ENCODE data around the gene NT5DC2. TPM values are rescaled to one million over a fixed set of nuclear protein-coding genes. Genes with fewer than 3 reads are reported as not detected.

NT5DC2 gene
- total and polyA plus RNA-seq, 8 donors, result 3.5 to 37.6 (median 9.4) TPM

DNA sequence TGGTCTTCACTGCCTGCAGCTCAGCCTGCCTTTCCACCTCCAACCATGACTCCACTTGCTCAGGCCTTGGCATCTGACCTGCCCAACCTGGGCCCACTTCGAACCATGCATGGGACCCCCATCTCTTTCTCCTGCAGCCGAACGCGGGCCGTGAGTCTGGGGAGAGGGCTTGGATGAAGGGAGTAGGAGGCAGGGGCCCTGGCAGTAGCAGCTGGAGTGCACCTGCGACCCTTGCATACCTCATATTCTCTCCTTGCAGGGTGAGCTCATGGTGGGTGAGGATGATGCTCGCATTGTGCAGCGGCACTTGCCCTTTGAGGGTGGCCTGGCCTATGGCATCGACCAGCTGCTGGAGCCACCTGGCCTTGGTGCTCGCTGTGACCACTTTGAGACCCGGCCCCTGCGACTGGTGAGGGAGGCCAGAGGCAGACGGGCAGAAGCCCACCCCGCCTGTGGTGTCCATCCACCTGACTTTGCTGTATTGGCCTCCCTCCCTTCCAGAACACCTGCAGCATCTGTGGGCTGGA is 13.5 kb downstream of the NT5DC2 start:
- no peak for TF ChIP-seq CTCF (IDR thresholded peaks at IDR 0.05)
- WGBS, 2 donors, result 90 to 95% methylated on average over 14 of the region's 14 CpGs
- no peak for FAIRE-seq
- intact Hi-C loops (cut with DNase I), result no loop called here
- peak in 1 of 6 donors; percentile 9 for DNase-seq
- Histone ChIP-seq H3K27me3 (no peaks in the 10 kb centered on the region), H3K9me3 (no peaks in the 10 kb centered on the region), H3K36me3 (no peaks in the 10 kb centered on the region), H3K4me3 (no peak overlapping the region), H3K4me1 (no peaks in the 10 kb centered on the region), H3K27ac (no peak overlapping the region)
- ATAC-seq, result no peak

- FAIRE-seq (no peak), DNase-seq (no peak), ATAC-seq (no peak)
- WGBS, 2 donors, result 89 to 91% methylated on average over 22 of the region's 22 CpGs
- Histone ChIP-seq H3K4me1 (no peaks in the 10 kb centered on the region), H3K27me3 (no peaks in the 10 kb centered on the region), H3K4me3 (no peak overlapping the region), H3K36me3 (no peaks in the 10 kb centered on the region), H3K27ac (no peak overlapping the region), H3K9me3 (no peaks in the 10 kb centered on the region)
- no peak for TF ChIP-seq CTCF (IDR thresholded peaks at IDR 0.05)
- intact Hi-C loops (cut with DNase I), result no loop called here
Observed at GRCh38 chr3:52519445-52520140, 14.1 kb downstream of the NT5DC2 start.

DNA sequence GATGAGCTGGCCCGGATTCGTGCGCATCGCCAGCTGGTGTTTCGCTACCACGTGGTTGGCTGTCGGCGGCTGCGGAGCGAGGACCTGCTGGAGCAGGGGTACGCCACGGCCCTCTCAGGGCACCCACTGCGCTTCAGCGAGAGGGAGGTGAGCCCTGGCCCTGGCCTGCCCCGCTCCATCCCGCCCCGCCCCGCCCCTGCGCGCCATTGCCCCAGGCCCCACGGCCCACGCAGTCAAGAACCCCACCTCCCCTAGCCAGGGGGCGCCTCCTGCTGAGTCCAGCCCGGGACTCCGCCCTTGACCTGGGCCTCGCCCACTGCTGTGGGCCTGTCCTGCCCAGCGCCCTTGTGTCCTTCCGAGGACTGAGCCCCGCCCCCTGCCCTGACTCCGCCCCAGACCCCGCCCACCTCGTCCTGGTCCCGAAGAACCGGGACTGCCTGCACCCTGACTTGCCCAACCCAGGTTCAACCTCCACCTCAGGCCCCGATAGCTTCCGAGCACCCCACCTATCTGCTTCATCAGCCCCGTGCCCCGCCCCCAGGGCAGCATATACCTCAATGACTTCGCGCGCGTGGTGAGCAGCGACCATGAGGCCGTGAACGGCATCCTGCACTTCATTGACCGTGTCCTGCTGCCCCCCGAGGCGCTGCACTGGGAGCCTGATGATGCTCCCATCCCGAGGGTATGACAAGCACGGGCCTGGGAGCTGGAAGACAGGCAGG is 14.8 kb downstream of the NT5DC2 start:
- H3K36me3 ChIP-seq, result no peaks in the 10 kb centered on the region
- DNase-seq (peak in 2 of 6 donors; percentile 57 to 75), FAIRE-seq (no peak), ATAC-seq (peak; percentile 32 to 52 (median 38))
- no peaks in the 10 kb centered on the region for H3K9me3 ChIP-seq
- WGBS, 2 donors, result 49 to 50% methylated on average over 36 to 50 of the region's 50 CpGs
- H3K4me3 ChIP-seq, result peak overlapping the region in 1 of 4 donors; percentile 32
- H3K4me1 ChIP-seq, result no peaks in the 10 kb centered on the region
- no peak for TF ChIP-seq CTCF (IDR thresholded peaks at IDR 0.05)
- intact Hi-C loops (cut with DNase I), result no loop called here
- H3K27me3 ChIP-seq, result no peaks in the 10 kb centered on the region
- H3K27ac ChIP-seq, result no peak overlapping the region

DNA sequence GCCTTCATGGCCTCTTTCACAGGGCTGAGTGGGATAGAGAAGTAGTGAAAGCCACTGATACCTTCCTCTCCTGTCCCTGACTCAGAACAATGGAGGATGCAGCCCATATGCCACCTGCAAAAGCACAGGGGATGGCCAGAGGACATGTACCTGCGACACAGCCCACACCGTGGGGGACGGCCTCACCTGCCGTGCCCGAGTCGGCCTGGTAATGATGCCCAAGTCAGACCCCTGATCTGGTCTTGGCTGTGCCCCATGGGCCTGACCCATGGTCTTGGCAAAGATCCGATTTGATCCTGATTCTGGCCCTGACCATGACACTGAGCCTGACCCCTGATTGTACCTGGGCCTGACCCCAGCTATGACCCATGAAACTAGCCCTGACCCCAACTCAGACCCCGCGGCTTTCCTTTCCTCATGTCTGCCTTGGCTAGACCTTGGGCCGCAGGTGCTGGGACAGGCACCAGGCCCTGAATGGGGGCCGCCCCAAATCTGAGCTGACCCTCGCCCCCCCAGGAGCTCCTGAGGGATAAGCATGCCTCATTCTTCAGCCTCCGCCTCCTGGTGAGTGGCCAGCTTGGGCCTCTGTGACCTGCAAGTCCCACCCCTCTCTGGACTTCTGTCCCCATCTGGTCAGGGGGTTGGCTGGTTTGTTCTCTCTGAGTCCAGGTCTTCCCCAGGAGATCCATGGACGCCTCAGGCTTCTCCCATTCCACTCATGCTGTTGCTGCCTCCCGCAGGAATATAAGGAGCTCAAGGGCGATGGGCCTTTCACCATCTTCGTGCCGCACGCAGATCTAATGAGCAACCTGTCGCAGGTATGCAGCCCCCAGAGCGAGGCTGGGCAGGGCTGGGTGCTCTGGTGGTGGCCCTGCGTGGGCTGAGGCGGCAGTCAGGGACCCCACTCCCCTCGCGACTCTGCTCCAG is 15.6 kb downstream of the NT5DC2 start:
- FAIRE-seq (no peak), ATAC-seq (no peak), DNase-seq (peak in 1 of 6 donors; percentile 69)
- no peak overlapping the region for H3K27ac ChIP-seq
- H3K36me3 ChIP-seq, result no peaks in the 10 kb centered on the region
- peak overlapping the region in 1 of 4 donors; percentile 32 for H3K4me3 ChIP-seq
- intact Hi-C loops (cut with DNase I), result no loop called here
- no peaks in the 10 kb centered on the region for H3K27me3 ChIP-seq
- 86 to 87% methylated on average over 25 of the region's 25 CpGs for WGBS, 2 donors
- no peak for TF ChIP-seq CTCF (IDR thresholded peaks at IDR 0.05)
- no peaks in the 10 kb centered on the region for H3K9me3 ChIP-seq
- H3K4me1 ChIP-seq, result no peaks in the 10 kb centered on the region
